Fibroblast of the aortic adventitia (primary cell): Measurements from ENCODE around the gene MAP1LC3B2. TPM values are rescaled to one million over a fixed set of nuclear protein-coding genes. Genes with fewer than 3 reads are reported as not detected.
A peak's percentile ranks its signal among the peaks of the same experiment; 100 is the strongest.

Experiments
- DNase-seq: peaks from one replicate; pipeline ENCODE4 v3.0.0-alpha.2; 2010; ENCODE audit warnings: low read depth
- H3K4me3 ChIP-seq: 2 replicates; pipeline ENCODE4 v1.5.1; 2011; ENCODE audit warnings: low read depth, mild to moderate bottlenecking, control low read depth, low read length, moderate library complexity
- total RNA-seq: library from RNA; depleted of rRNA; stranded (reverse); fragments of >200 nt; gene quantifications from 2 replicates; pipeline ENCODE4 v1.2.3, GENCODE V29; 2012; ENCODE audit warnings: low replicate concordance
- TF ChIP-seq, protein P1 (sequence below): IDR thresholded peaks from 2 replicates; pipeline ENCODE4 v1.5.1; 2011; ENCODE audit warnings: mild to moderate bottlenecking, low read length, control low read depth, inconsistent platforms; ENCODE audit not compliant: insufficient read depth

Gene MAP1LC3B2
- total RNA-seq, 1 donor = not detected

DNA sequence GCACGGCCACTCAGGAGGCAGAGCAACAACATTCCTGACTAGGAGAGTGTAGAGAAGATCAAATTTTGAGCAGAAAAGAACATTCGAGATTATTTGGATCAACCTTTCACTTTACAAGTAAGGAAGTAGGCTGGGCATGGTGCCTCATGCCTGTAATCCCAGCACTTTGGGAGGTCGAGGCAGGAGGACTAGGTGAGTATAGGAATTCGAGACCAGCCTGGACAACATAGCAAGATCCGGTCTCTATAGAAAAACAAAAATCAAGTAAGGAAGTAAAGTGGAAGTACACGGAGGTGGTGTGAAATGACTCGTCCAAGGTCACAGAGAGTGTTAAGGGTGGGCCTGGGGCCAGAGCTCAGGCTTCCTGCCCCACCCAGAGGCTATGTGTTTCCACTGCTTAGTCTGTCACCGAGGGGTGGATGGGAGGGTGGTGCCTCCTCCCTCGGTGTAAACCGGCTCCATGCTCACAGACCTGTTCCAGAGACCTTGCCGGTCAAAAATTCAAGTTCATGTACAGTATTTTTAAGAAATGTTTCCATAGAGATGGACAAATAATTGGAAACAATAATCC, 51.9 kb downstream of the MAP1LC3B2 start:
- DNase-seq = peak; percentile 19
- TF ChIP-seq, protein P1, sequence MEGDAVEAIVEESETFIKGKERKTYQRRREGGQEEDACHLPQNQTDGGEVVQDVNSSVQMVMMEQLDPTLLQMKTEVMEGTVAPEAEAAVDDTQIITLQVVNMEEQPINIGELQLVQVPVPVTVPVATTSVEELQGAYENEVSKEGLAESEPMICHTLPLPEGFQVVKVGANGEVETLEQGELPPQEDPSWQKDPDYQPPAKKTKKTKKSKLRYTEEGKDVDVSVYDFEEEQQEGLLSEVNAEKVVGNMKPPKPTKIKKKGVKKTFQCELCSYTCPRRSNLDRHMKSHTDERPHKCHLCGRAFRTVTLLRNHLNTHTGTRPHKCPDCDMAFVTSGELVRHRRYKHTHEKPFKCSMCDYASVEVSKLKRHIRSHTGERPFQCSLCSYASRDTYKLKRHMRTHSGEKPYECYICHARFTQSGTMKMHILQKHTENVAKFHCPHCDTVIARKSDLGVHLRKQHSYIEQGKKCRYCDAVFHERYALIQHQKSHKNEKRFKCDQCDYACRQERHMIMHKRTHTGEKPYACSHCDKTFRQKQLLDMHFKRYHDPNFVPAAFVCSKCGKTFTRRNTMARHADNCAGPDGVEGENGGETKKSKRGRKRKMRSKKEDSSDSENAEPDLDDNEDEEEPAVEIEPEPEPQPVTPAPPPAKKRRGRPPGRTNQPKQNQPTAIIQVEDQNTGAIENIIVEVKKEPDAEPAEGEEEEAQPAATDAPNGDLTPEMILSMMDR = no peak
- no peak overlapping the region for H3K4me3 ChIP-seq

DNA sequence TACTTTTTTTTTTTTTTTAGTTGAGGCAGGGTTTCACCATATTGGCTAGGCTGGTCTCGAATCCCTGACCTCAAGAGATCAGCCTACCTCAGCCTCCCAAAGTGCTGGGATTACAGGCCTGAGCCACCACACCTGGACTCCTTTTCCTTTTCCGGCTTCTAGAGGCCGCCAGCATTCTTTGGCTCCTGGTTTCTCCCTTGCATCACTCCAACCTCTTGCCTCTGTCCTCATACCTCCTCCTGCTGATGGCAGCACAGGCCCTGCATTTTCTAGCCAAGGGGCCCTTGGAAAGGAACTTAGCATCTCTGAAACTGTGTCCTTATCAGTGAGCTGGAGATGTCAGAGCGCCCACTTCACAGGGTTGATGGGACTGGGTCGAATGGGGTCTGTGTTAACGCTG, 53.3 kb downstream of the MAP1LC3B2 start:
- DNase-seq = no peak
- TF ChIP-seq, protein P1 = no peak
- H3K4me3 ChIP-seq = no peak overlapping the region

DNA sequence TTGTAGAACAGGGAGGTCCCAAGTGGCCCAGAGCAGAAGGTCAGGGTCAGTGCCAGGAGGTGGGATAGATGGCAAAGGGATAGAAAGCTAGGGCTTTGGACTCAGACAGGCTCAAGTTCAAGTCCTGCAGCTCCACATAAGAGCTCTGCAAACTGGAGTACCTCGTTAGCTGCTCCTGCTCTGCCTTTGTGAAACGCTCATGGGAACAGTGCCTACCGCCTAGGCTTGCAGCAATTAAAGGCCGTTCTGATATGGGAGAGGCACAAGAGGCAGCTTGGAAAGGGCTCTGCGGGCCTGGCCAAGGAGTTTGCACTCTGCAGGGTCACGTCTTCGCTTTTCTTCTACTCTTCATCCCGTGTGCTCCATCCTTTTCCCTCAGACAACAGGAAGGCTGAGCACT, 54.1 kb downstream of the MAP1LC3B2 start:
- no peak overlapping the region for H3K4me3 ChIP-seq
- TF ChIP-seq, protein P1 = no peak
- no peak for DNase-seq

DNA sequence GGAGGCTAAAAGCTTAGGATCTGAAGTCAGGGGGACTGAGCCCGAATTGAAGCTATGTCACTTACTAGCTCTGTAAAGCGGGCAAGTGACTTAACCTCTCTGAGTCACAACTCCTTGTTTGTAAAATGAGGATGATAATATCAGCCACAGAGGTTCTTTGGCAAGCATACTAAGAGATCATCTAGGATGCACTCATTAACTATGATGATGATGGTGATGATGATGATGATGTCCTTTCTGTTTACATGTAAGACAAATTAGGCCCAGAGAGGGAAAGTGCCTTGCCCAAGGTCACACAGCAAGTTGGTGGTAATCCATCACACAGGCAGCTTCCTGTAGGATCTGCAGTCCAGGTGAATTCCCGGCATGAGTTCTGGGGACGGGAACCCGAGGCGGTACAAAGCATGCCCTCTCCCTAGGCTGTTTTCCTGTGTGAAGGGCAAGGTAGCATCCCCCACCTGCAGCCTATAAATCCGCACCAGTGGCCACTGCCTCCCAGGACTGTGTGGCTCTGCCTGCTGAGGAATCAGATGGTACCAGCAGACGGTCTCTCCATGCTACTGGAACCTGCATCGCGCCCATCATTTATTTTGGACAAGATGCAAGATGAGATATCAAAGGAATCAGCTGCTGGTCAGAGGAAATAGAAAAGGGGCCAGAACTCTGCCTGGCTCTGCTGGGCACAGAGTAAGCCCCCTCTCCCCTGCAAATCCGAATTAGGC, 55.2 kb downstream of the MAP1LC3B2 start:
- H3K4me3 ChIP-seq = no peak overlapping the region
- TF ChIP-seq, protein P1 = no peak
- no peak for DNase-seq

DNA sequence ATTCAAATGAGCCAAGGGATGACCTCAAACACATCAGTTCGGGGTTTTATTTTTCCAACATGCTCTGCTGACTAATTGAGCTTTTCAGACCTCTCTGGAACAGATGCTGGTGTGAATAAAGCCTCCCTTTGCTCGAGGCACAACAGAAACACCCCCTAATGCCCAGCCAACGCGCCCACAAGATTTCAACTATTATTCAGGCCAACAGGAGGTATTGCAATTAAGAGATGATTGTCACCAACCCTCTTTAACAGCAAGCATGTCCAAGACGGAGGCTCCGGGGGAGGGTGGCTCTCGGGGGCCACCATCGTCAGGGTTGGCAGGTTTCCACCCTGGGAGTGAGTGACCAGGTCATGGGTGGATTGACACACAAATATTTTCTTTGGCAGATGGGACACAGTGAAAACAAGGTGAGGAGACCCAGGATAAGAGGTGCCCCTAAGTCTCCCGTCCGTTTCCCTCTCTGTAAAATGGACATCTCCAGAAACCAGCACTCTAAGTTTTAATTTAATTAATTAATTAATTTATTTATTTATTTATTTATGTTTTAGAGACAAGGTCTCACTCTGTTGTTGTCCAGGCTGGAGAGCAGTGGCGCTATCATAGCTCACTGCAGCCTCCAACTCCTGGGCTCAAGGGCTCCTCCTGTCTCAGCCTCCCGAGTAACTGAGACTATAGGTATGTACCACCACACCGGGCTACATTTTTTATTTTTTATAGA, 56.1 kb downstream of the MAP1LC3B2 start:
- no peak for DNase-seq

DNA sequence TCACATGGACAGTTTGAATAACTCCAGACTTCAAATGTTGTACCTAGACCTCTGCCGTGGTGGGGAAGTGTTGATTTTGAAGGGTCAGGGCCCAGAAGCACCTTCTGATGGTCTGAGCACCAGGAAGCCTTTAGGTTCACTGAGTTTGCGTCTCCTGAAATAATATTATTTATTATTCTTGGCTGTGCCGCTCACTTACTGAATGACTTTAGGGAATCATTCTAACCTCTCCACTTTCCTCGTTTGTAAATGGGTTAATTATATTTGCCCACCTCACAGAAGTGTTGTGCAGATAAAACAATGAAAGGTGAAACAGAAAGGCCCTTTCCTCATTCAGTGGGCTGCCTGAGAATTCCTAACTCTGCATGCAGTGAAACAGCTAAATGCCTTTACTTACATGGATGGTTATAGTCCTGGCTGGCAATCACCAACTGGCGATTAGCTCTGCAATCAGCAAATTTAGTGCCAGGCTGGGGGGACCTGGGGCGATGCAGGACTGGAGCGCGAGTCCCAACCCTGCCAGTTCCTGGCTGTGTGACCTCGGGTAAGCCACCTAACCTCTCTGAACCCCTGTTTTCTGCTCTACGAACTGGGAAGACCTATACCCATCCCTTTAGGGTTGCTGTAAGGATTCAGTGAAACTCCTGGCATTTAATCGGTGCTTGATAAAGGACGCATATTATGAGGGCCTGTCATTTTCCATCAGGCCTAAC, 57.5 kb downstream of the MAP1LC3B2 start:
- DNase-seq = no peak
- TF ChIP-seq, protein P1 = no peak
- no peak overlapping the region for H3K4me3 ChIP-seq

More for the DNA sequence above, 56.1 kb downstream of the MAP1LC3B2 start:
- TF ChIP-seq, protein P1 = no peak
- H3K4me3 ChIP-seq = no peak overlapping the region
